Suppressor macrophage treated with lipopolysaccharide for 1 hour (primary cell): ENCODE data around the gene CCDC85A.

Source experiments
- DNase-seq, 3 donors: peaks; one replicate each; pipeline ENCODE4 v3.0.0-alpha.2; 2020 to 2022

Gene CCDC85A

GRCh38 chr2:56195563-56195962 is 11.8 kb downstream of the CCDC85A start:
- DNase-seq, result no peak

DNA sequence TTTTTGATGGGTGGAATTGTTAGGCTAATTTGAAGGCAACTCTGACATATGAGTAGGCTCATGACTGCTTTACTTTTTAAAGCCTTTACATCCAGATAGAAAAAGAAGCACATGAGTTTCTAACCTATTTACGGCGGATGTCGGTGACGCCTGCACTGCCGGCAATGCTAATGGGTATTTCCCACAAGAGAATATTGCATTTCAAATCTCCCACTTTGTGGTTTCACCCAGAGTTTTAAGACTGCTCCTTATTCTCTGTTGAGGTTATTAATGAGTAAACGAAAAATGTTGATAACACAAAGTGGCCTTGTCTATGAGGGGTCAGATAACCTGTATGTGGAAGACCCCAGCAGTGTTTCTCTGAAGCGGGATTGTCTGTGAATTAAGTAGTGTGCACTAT is 14.0 kb downstream of the CCDC85A start:
- no peak for DNase-seq

- DNase-seq, result no peak
These were observed 15.1 kb downstream of the CCDC85A start for GRCh38 chr2:56198936-56199335.

DNA sequence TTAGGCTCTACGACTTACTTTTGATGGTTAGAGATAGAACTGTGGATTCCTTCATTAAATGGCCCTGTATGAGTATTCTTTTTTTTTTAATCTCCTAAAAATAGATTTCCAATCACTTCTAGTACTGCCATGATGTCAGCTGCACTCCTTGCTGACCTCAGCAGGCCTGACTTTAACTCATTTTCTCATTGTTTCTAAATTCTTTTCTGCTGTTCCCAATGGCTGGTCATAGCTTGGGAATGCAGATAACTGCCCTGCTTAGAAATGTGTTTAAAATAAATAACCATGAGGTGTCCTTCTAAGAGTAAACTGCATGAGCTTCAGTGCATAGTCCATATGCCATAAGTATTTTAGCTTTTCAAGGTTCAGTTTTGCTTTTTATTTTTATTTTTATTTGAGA is 15.7 kb downstream of the CCDC85A start:
- no peak for DNase-seq

DNA sequence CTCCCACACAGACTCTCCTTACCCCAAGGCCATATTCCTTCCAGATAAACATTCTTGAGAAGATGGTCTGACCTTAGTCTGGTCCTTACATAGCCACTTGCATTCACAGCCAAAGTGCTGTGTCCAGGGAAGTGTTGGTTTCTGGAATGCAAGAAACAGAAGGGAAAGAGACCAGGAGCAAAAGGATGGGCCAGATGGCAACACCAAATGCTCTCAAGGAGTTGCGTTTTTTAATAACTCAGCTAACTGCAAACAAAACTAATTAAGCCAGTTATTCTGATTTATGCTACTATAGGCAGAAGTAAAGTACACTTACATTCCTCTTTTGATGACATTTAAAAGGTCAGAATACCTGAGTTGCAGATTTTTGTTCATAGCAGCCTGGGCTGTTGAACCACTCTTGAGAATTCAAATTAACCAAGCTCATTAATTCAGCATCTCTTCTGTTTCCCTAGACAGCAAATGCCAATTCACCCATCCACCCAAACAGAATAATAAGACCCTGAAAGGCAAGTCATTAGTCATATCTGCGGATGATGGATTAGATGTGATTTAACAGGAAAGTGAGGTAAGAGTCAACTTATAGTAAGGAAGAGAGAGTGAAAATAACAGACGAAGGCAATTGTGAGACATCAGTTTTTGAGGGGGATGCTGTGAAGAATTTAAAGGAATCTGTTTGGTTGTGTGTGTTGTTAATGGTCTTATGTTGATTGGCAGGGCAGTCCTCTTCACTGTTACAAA is 18.8 kb downstream of the CCDC85A start:
- DNase-seq, result no peak

GRCh38 chr2:56204556-56204955 is 20.8 kb downstream of the CCDC85A start:
- no peak for DNase-seq

GRCh38 chr2:56206250-56206649 is 22.5 kb downstream of the CCDC85A start:
- DNase-seq, result no peak

DNA sequence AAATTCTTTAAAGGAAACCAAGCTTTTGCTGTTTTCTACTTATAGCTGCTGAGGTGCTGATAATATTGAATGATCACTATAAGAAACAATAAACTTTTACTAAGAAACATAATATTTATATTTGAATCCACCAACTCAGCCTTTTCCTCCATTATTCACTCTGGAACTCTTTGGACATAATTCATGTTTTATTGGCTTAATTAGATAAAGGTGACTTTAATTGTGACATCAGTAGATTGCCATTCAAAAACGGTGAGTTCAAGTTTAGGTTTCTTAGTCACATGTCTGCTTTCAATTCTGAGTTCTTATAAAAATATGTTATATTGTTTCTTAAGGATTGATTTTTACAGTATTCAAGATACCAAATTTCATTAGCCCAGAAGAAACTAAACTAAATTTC is 24.0 kb downstream of the CCDC85A start:
- no peak for DNase-seq

DNA sequence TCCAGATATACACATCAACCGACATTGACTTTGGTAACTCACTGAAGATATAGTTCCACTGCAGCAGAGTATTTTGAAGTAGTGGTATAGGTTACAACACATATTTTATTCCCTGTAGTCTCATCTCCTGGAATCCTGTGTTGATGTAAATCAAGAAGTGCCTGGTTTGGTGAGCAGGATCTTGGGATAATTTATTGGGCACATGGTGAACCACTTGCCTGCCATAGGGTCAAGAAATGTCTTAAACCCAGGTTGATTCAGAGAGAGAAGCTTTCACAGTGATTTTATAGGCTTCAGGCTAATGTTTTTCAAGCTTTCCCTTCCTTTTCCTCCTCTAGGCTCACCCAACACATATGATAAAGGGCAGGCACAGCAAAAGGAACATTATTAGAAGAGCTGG is 24.6 kb downstream of the CCDC85A start:
- DNase-seq, result no peak

DNA sequence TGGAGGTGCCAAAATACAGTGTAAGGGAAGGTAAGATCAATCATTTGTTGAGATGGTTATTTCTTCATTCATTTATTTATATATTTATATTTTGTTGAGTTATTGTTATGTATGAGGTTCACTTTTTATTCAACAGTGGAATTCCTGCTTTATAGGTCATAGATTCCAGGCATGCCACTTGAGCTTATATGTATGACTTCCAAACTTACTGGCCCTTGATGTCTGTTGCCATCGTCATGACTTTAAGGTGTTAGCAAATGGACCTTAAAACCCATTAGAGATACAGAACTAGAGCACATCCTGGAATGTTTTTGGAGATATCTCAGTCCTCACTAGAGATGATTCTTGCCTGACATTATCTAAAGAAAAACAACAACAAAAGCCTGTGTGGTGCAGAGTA is 25.9 kb downstream of the CCDC85A start:
- no peak for DNase-seq

DNA sequence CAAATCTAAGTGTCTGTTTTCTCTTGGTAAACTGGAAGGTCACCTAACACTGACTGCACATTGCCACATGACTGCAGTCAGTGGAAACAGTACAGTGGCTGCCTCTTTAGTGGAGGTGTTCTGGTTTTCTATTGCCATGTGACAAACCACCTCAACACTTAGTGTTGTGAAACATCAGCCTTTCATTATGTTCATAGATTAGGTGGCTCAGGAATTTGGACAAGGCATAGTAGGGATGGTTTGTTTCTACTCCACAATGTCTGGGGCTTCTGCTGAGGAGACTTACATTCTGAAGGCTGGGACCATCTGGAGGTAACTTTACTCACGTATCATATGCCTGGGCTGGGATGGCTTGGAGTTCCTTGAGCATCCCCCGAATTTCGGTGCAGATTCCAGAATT is 26.5 kb downstream of the CCDC85A start:
- no peak for DNase-seq

DNA sequence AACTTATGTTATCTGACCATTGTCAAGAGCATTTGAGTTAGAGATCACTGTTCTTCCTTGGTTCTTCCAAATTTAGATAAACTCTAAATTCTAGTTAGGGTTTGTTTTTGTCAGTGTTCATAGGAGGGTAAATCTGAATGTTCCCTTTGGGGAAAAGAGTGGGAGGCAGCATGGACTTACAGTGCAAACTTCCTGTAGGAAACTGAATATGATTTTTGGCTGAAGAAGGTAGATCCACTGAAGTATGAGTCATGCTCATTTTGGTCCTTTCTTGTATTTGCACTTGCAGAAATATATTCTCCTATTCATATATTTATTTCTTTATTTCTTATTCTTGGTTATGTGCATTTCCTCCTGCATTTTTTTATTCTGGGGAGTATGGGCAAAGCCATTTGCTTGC is 27.3 kb downstream of the CCDC85A start:
- DNase-seq, result no peak

DNA sequence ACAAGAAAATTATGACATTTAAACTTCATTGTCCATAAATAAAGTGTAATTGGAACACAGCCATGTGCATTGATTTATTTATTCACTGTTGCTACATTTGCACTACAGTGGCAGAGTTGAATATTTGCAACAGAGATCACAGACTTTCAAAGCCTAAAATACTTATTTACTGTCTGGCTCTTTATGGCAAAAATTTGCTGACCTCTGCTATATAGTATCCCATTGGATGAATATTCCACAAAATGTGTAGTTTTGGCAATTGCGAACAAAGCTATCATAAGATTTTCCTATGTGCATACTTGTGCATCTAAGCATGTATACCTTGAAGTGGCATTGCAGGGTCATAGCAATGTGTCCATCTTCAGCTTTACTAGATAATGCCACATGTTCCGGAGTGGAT is 32.1 kb downstream of the CCDC85A start:
- DNase-seq, result no peak

DNA sequence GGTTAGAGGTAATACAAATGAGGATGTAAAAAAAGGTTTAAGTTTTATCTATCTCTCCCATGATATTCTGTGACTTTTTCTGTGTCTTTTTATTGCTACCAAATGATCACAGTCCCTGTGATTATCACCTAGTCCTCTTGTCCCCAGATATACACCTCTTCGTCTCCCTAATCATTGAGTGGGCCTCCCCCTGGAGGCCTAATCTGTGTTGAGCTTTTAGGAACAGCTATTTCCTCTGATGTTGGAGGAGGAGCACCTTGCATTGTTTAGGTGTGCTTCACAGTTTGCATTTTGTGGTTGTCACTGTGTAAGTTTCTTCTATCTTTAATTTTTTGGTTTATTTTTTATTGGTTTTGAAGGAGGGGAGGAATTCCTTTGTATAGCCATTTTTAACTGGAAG is 33.3 kb downstream of the CCDC85A start:
- DNase-seq, result no peak

- no peak for DNase-seq
These were observed 38.7 kb downstream of the CCDC85A start for GRCh38 chr2:56222481-56222880.

GRCh38 chr2:56224316-56224715 is 40.5 kb downstream of the CCDC85A start:
- DNase-seq, result no peak

GRCh38 chr2:56227811-56228210 is 44.0 kb downstream of the CCDC85A start:
- no peak for DNase-seq

DNA sequence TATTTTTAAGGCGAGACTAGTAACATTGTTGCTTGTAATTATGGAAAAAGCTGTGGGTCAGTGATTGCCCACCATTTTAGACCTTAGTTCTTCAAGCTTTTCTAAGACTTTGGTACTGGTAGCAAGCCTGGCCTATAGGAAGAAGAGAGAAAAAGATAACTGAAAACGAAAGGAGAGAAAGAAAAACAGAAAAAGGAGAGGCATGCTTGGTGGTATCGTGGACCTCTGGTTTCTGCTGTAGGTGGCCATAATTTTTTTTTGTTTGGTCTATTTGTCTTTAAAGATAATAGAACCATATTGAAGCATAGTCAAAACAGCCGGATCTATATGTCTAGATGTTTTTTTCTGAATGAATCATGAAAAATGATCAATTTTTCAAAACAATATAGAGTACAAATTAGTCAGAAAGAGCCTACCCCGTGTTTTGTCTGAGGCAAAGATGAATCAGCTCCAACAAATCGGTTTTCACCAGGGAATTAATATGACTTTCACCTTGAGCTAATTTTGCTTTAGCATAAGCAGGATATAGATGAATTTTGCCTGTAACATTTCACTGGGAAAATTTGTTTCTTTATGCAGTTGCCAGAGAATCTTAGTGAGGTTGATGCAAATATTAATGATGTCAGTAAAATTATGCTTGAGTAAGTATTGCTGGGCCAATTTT is 45.7 kb downstream of the CCDC85A start:
- DNase-seq, result no peak

GRCh38 chr2:56230156-56230555 is 46.4 kb downstream of the CCDC85A start:
- DNase-seq, result no peak

DNA sequence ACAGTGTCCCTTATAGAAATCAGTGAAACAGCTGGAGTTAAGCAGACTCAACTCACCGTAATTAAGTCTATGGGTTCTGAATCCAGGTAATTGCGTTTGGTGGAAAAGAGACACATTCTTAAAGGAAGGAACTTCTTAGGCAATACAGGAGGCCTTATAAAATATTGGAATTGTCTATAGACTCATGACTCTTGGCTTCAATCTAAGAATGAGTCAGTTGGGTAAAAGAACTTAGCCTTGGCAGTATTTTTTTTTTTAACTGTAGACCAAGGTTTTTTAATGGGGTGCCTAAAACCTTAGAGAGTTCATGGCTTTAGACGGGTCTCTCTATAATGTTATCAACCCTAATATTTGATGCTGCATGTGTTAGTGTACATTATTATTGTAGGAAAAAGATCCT is 47.6 kb downstream of the CCDC85A start:
- DNase-seq, result no peak

GRCh38 chr2:56232912-56233311 is 49.1 kb downstream of the CCDC85A start:
- DNase-seq, result no peak

DNA sequence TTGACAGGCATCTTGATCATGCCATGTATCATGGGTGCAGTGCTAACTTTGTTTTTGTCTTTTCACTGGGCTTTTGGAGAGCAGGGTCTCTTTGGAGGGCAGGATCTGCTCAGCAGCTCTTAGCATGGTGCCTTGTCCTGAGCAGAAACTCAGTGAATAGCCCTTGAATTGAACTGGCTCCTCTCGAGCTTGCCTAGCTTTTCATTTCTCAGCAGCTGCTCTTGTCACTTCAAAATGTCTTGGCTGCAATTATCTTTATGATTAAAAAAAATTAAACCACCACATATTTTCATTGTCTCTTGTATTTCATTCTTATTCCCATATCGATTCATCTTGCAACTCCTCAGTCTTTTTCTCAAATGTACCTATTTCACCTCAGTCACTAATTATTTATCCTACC is 50.5 kb downstream of the CCDC85A start:
- no peak for DNase-seq

- DNase-seq, result no peak
These were observed 55.2 kb downstream of the CCDC85A start for GRCh38 chr2:56239030-56239429.

DNA sequence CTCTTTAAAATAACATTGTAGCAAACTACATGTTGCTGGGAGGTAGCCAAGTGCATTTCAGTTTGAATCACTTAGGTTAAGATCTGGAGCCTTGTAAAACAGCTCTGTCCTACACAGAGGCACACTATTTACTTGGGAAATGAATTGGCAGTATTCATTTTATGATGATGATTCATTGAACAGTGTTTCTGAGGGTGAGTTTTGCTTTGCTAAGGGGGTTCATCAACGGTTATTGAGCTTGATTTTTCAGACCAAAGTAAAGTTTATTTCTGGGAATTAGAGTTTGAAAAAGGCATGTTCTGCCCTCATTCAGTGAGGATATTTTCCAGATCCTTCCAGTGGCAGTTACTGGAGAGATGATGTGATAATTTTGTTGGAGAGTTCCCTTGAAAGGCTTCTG is 55.6 kb downstream of the CCDC85A start:
- DNase-seq, result no peak

DNA sequence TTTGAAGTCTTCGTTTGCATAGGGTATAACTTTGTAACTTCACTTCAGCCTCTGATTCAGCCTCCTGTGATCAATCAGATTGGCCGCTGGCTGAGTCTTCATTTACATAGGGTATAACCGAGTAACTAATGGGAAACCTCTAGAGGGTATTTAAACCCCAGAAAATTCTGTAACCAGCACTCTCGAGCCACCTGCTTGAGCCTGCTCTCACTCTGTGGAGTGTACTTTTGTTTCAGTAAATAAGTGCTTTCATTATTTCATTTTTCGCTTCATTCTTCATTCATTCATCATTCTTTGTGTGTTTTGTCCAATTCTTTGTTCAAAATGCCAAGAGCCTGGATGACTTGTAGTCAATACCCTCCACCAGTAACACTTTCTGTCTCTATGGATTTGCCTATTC is 56.4 kb downstream of the CCDC85A start:
- no peak for DNase-seq
